ENCODE results near the gene MYO3B. TPM values are rescaled to one million over a fixed set of nuclear protein-coding genes. Genes with fewer than 3 reads are reported as not detected.

MYO3B gene
- total and polyA plus RNA-seq, 2 donors (not counting 3 experiments of a cell fraction or from before 2014, with no cell fraction given): 0.03 TPM; not detected in 1

DNA sequence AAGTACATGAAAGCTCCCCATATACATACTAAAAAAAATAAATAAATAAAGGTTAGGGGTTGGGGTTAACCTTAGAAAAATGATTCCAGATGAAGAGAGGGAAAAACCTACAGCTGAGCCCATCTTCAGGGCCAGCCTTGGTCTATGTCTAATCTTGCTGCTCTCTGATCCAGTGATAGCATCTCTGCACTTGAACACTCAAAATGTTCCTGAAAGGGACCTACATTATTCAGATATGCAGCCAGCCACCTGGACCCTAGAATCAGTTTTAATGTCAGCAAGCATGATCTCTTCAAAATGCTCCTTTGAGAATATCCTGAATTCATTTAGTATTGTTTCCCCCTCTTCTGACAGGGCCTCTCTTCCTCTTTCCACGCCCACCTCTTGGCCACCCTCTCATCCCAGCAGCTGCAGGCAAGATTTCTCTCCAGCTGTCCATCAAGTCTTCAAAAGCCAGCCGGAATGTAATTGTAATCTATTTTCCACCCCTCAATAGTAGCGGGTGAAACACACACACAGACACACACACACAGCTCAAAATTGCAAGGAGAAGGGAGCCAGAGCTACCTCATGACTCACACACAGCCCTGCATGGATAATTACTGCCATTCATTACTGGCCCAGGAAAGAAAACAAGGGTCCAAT is 135.5 kb downstream of the MYO3B start:
- intact Hi-C loops (cut with micrococcal nuclease): no loop called here

More for the DNA sequence above, 135.5 kb downstream of the MYO3B start:
- peaks cover 22 to 32% of the 10 kb centered on the region in 2 experiments for H3K27me3 ChIP-seq (ENCODE audit: control insufficient read depth in 2 of 2, insufficient read depth in 2 of 2, low read length in 2 of 2)
- H4K20me1 ChIP-seq (replicated peaks; ENCODE audit: control insufficient read depth, extremely low read depth, insufficient read depth, low read length): no peaks in the 10 kb centered on the region
- POLR2A ChIA-PET: no interaction called here
- H3K27ac ChIP-seq (ENCODE audit: insufficient read depth, low read depth, low read length): no peak overlapping the region
- TF ChIP-seq POLR2AphosphoS5 (IDR thresholded peaks at IDR 0.05; ENCODE audit: insufficient read depth, low read depth, low read length) (no peak), EZH2 (IDR thresholded peaks at IDR 0.05; ENCODE audit: borderline replicate concordance, low read depth, low read length, severe bottlenecking) (no peak), JUN (IDR thresholded peaks at IDR 0.05; ENCODE audit: borderline replicate concordance, insufficient read depth, insufficient read length, low read depth) (no peak), GATA2 (IDR thresholded peaks at IDR 0.05; ENCODE audit: insufficient read depth, insufficient read length, low read depth, low read length) (no peak), FOS (IDR thresholded peaks at IDR 0.05; ENCODE audit: borderline replicate concordance, insufficient read depth, low read length) (no peak), POLR2A (IDR thresholded peaks at IDR 0.05; ENCODE audit: low read depth, low read length) (no peak)
- TF ChIP-seq, protein P1, sequence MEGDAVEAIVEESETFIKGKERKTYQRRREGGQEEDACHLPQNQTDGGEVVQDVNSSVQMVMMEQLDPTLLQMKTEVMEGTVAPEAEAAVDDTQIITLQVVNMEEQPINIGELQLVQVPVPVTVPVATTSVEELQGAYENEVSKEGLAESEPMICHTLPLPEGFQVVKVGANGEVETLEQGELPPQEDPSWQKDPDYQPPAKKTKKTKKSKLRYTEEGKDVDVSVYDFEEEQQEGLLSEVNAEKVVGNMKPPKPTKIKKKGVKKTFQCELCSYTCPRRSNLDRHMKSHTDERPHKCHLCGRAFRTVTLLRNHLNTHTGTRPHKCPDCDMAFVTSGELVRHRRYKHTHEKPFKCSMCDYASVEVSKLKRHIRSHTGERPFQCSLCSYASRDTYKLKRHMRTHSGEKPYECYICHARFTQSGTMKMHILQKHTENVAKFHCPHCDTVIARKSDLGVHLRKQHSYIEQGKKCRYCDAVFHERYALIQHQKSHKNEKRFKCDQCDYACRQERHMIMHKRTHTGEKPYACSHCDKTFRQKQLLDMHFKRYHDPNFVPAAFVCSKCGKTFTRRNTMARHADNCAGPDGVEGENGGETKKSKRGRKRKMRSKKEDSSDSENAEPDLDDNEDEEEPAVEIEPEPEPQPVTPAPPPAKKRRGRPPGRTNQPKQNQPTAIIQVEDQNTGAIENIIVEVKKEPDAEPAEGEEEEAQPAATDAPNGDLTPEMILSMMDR (IDR thresholded peaks at IDR 0.05; ENCODE audit: extremely low read depth in 1 of 2, insufficient read depth in 1 of 2, low read depth in 1 of 2, low read length in 2 of 2): no peak
- TF ChIP-seq, protein P2, sequence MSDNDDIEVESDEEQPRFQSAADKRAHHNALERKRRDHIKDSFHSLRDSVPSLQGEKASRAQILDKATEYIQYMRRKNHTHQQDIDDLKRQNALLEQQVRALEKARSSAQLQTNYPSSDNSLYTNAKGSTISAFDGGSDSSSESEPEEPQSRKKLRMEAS (IDR thresholded peaks at IDR 0.05; ENCODE audit: insufficient read depth, insufficient read length): no peak
- no peak overlapping the region for H2AFZ ChIP-seq (ENCODE audit: low read depth, low read length)
- H3K9me1 ChIP-seq (replicated peaks; ENCODE audit: control insufficient read depth, extremely low read depth, insufficient read depth, low read length): no peaks in the 10 kb centered on the region
- H3K9me3 ChIP-seq (replicated peaks; ENCODE audit: control insufficient read depth, insufficient read depth, low read length): no peaks in the 10 kb centered on the region
- CTCF ChIA-PET: interaction anchor here (4.6 kb wide), 1 partner anchor 11 kb away, joined by 18 read pairs; no protein-coding TSS in a partner anchor
- no peaks in the 10 kb centered on the region for H3K79me2 ChIP-seq (ENCODE audit: control insufficient read depth, insufficient read depth, low read length)
- FAIRE-seq: no peak
- no TSS peak for BruUV-seq (replicated peaks)
- dilution Hi-C loops (cut with MboI; ENCODE audit: extremely low pct_ligation_motif_present, low sequenced_read_pairs): no loop called here
- H3K4me2 ChIP-seq (ENCODE audit: insufficient read depth, low read length): no peak overlapping the region
- DNase-seq (ENCODE audit: low read depth, low spot score): no peak
- no peak overlapping the region for H3K4me3 ChIP-seq (replicated peaks in 1 of 3; ENCODE audit: insufficient read depth in 1 of 3, low read depth in 1 of 3, low read length in 3 of 3)
- no peak overlapping the region for H3K9ac ChIP-seq (replicated peaks; ENCODE audit: extremely low read depth, insufficient read depth, low read length)
- H3K36me3 ChIP-seq (ENCODE audit: control insufficient read depth in 2 of 2, extremely low read depth in 1 of 2, insufficient read depth in 2 of 2, low read length in 2 of 2): no peaks in the 10 kb centered on the region
- H3K4me1 ChIP-seq (ENCODE audit: control insufficient read depth, extremely low read depth, insufficient read depth, low read length): peaks cover 6% of the 10 kb centered on the region
